GM18858 (cell line): Measurements from ENCODE around the gene NDUFS8.

ENCODE experiments used
- ATAC-seq: cut with Tn5 transposase; IDR thresholded peaks from one replicate; pipeline ENCODE4 v1.9.1; 2021; ENCODE audit not compliant: unreplicated experiment

NDUFS8 gene

DNA sequence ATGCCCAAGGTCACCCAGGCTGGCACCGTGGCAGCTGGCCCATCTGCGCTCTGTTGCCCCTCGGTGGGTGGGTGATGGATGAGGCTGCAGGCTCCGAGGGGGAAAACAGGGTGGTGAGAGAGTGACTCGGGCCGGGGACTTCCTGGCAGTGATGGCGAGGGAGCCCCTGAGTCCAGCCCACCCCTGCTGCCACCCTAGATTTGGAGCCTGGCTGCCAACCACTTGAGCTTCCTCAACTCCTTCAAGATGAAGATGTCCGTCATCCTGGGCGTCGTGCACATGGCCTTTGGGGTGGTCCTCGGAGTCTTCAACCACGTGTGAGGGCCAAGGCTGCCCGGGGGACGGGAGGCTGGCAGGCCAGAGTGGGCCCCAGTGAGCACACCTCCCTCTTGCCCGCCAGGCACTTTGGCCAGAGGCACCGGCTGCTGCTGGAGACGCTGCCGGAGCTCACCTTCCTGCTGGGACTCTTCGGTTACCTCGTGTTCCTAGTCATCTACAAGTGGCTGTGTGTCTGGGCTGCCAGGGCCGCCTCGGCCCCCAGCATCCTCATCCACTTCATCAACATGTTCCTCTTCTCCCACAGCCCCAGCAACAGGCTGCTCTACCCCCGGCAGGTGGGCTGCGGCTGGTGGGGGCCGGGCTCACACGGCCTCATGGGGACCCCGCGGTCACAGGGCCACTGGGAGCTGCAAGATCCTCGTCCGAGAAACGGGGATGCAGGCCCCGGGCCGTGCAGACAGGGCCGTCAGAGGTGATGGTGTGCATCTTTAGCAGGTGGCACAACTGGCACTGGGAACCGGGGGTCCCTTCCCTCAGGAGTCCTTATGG, 18.4 kb downstream of the NDUFS8 start:
- no peak for ATAC-seq

DNA sequence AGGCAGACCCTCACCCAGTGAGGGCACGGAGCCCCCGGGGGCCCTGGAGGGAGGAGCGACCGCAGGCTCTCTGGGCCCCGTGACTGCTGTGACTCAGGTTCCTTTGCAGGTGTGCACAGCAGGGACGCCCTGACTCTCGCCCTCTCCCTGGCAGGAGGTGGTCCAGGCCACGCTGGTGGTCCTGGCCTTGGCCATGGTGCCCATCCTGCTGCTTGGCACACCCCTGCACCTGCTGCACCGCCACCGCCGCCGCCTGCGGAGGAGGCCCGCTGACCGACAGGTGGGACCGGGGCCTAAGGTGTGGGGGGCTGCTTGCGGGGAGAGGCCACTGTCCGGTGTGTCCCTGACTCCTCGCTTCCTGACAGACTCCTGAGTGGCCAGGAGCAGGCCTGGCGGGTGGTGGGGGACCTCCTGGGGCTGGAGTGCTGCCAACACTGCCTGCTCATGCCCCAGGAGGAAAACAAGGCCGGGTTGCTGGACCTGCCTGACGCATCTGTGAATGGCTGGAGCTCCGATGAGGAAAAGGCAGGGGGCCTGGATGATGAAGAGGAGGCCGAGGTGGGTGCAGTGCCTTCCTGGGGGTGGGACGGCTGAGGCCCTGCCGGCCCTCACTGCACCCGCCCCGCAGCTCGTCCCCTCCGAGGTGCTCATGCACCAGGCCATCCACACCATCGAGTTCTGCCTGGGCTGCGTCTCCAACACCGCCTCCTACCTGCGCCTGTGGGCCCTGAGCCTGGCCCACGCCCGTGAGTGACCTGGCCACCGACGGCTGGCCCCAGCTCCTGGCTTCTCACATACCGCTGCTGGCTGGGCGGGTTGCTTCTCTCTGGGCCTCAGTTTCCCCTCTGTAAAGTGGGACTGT, 19.3 kb downstream of the NDUFS8 start:
- no peak for ATAC-seq

DNA sequence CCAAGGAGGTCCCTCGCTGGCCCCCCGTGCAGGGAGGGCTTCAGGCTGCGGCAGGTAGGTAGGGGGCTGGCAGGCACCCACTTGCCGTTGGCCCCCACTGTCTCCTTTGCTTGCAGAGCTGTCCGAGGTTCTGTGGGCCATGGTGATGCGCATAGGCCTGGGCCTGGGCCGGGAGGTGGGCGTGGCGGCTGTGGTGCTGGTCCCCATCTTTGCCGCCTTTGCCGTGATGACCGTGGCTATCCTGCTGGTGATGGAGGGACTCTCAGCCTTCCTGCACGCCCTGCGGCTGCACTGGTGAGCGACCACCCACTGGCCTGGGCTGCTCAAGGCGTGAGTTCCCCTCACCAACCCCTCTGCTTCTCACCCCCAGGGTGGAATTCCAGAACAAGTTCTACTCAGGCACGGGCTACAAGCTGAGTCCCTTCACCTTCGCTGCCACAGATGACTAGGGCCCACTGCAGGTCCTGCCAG, 19.9 kb downstream of the NDUFS8 start:
- ATAC-seq = no peak

DNA sequence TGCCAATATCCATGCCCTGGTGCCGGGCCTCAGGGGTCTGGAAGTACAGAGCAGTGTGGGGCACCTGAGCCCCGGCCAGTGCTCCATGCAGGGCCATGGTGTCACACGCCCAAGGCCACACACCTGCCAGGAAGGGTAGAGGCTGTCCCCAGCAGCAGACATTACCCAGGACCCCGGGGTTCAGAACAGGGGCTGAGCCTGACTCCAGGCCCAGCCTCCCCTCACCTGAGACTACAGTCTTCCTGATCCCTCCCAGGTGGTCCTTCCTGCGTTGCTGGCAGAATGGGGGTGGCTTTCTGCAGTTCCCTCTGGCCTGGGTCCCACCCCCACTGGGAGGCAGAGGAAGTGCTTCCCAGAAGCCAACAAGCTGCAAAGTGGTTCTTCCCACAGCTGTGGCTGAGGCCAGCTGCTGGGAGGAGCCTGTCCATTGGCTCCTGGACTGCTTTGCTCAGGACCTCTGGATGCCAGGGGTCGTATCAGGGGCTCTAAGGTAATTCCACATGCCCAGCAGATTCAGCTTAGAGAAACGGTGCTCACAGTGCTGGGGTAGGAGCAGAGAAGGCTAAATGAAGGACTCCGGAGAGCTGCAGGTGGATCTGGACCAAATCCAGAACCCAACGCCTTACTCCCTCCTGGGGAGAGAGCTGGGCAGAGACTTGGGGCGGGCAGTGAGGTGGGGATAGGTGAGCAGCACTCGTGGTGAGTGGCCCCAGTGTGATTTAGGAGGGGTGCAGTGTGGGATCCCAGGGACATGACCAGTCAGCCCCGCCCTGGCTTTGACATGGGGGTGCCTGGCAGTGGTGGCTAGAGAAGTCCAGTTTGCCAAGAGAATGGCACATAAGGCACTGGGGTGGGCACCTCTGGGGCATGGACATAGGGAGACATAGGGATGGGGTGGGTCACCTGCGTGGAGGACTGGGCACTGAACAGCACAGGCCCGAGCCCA, 21.0 kb downstream of the NDUFS8 start:
- no peak for ATAC-seq

DNA sequence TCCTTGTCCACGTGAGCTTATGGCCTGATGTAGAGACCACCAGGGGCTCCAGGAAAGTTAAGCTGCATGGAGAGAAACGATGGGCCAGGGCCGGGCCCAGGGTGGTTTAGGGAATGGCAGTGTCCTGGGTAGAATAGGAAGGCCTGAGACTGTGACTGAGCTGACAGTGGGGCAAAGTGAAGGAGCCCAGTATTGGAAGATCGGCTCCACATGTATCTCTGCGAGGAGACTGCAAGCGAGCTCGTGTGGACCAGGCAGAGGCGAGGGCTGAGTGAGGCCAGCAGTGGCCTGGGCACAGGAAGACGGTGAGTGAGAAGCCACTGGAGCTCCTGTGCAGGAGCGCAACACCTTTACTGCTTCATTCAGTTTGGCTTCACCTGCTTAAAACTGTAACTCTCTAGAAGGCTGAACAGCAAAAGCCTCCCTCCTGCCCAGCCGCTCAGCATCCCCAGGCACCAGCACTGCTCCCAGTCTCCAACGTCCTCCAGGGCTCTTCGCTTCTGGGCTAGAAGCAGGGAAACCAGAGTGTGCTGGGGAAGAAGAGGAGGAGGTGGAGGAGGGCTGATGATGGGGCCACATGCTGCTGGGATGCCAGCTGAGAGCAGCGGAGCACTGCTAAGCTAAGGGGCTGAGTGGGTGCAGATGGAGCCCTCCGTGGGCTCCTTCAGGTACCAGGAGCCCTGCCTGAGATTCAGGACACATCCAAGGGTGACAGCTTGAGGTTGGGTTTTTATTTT, 21.8 kb downstream of the NDUFS8 start:
- ATAC-seq = no peak

DNA sequence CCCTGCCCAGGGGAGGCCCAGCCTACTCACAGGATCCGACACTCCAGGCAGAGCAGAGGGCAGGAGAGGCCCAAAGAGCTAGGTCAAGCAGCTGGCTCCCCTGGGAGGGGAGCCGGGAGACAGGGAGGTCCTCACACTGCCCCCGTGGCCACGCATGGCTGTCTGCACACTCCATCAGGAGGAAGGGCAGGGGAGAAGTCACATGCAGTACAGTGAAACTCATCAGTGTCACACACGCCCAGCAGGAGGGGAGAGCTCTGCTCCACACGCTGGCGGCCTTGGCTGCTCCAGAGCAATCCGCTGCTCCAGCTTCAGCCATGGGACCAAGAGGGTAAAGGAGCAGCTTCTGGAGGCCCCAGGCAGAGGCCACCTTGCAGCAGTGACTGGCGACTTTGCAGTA, 22.6 kb downstream of the NDUFS8 start:
- ATAC-seq = no peak

DNA sequence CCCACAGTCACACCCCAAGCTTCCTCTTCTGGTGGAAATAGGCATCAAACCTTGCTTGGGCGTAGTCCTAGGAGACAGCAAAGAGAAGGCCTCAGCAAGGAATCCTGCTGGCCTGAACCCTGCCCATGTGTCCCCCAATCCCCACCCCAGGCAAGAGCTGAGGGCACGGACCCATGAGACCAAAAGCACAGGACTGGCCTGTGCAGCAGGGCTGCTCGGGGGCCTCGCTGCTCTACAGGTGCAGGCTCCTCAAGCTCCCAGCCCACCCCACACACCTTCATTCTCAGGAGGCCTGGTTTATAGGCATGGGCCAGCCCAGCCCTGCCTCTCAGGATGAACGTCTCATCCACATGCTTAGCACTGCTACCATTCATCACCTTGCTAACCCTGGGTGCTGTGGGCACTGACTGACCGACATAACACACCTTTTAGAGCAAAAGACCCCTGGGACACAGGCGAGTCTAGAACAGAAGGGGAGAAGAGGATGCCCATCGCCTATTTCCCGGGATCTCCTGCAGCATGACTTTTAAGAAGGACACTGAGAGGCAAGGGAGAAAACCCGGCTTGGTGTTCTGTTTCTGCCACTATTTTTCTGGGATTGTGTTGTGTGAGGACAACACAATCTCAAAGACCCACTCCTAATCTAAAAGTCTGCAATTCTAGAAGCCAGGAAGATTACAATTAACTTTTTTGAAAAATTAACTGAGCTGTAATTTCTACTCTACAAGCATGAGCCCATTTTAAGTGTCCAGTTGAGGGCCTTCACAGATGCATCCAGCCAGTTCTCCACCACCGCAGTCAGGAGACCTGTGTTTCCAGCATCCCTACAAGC, 23.7 kb downstream of the NDUFS8 start:
- no peak for ATAC-seq

DNA sequence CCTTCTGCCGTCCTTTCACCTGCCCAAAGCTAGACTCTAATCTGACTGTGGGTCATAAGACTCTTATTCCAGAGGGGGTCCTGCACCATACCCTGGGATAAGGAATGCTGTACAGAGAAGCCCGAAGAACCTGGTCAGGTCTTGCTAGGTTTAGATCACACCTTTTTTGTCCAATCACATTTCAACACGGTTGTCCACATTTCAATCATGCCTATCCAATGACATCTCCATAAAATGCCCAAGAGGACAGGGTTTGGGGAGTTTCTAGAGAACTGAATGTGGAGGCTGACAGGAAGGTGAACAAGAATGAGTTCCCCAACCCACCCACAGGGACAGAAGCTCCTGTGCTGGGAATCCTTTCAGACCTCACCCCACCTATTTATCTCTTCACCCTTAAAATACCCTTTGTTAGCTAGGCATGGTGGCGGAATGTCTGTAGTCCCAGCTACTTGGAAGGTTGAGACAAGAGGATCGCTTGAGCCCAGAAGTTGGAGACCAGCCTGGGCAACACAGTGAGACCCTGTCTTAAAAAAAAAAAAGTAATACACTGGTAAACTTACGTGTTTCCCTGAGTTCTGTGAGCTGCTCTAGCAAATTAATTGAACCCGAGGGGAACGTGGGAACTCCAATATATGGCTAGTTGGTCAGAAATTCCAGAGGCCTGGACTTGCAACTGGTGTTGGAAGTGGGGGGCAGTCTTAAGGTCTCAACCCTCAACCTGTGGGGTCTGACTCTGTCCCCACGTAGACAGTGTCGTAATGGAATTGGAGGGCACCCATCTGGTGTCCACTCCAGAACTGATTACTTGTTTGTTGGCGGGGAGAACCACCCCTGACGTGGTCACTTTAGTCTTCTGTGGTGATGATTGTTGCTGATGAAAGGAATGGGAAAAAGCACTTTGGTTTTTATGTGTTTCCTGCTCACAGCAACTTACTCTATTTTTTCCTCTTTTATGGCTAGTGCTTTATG, 26.1 kb downstream of the NDUFS8 start:
- no peak for ATAC-seq

DNA sequence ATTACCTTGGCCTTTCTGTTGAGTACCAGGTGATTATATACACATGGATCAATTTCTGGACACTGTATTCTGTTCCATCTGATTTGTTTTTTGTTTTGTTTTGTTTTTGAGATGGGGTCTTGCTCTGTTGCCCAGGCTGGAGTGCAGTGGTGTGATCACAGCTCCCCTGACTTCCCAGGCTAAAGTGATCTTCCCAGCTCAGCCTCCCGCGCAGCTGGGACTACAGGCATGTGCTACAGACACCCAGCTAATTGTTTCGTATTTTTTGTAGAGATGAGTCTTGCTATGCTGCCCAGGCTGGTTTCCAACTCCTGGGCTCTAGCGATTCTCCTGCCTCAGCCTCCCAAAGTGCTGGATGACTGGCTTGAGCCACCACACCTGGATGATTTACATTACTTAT, 27.3 kb downstream of the NDUFS8 start:
- ATAC-seq = no peak

DNA sequence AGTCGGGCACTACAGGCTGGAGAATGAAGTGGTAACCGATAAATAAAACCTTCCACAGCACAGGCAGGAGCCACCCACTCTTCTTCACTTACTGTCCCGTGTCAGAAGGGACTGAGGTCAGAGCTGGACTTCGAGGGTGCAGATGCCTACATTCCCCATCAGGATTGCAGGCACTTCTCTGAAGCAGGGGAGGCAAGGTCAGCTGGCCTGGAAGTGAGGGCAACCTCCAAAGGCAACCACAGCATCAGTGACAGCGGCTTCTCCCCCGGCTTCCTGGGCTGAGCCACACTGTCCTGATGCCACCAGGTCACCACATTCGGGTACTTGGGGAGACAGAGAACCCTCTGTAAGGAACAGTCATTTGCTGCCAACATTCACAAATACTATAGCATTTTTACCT, 31.0 kb downstream of the NDUFS8 start:
- ATAC-seq = no peak

DNA sequence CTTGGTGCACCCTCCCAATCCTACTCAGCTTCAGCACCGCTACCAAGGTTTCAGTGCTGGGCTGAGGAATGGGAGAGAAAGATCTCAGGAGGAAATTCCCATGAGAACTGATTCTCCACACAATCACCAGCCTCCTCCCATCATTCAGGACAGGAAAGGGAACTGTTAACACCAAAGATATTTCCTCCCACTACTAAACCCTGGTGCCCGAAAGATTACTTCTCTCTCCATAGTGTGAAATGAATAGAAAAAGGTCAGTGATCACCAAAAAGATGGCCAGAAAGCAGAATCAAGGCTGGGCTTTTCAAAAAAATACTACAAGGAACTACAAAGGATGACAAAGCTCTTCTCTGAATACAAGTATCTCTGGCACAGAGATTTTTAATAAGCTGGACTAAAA, 34.4 kb downstream of the NDUFS8 start:
- no peak for ATAC-seq

DNA sequence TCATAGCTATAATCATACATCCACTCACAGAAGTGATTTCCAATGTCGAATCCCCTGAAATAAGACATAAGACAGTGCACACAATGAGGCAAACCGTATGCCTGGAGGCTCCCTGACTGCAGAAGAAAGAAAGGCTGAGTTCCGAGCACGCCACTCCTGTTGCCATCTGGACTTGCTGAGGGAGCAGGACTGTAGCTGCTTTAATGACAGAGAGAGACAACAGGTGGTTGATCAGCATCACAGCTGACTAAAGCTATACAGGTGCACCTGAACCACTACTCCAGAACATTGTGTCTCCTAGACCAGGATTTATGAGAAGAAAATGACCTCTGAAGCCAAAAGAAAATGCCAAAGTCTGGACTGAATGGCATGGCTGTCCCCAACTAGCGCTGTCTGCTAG, 35.4 kb downstream of the NDUFS8 start:
- no peak for ATAC-seq

DNA sequence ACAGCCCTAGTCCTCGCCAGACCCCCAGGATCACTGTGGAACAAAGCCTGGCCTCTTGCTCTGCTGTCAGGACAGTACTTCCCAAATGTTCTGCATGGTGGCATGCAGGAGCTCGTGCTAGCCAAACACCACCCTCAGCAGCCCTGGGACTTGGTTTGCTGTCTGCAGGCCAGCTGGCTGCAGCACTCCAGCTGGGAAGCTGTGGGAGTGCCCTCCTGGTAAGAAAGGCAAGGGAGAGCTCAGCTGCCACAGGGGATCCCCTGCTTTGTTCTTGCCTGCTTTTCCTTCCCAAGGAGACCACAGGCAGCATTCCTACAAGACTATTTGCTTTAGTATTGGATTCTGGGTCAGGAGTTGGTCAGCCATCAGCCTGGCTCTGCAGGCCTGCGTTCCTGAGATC, 36.3 kb downstream of the NDUFS8 start:
- ATAC-seq = no peak

DNA sequence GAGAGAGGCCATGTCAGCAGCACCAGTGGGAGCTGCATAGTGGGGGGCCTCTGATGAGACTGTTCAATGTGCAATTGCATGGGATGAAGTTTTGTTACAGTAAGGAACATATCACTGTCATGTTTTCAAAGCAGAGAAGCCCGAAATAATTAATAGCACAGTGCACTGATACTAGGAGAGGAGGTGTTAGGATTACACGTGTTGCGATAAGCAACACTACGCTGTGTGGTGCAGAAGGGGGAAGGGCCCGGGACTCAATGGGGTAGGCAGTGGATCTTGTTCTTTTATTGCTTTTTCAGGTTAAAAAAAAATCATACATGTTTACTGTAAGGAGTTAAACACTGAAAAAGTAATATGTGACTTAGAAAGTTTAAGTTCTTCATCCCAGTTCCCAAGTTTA, 37.5 kb downstream of the NDUFS8 start:
- no peak for ATAC-seq

DNA sequence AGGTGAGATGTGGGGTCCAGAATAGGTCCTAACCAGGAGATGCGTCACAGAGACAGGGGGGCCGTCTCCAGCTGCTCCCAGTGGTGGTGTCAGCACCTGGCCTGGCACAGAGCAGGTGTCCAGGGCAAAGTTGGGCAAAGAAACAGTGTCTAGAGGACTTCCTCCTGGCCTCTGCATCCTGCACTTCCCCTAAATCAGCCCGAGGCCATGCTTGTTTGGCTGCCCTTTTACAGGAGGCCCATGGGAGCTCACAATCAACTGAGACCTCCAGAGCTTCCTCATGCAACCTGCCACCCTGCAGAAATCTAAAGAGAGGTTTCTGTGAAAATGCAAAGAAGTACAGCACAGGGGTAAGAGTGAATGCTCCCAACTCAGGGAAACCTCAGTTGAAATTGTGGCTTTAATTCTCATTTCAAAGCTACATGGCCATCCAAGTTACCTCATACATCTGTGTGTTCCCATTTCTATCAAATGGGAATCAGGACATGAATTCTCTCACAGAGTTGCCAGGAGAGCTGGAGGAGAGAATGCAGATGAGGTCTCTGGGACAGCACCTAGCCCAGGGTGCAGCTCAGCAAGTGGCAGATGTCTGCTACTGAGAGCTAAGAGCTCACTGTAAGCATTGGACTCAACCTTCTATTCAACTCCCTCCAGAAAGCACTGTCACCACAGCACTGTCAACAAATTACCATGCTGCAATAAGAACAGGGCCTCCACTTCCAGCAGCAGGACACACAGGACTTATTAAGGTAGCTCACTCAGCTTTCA, 41.0 kb downstream of the NDUFS8 start:
- no peak for ATAC-seq

DNA sequence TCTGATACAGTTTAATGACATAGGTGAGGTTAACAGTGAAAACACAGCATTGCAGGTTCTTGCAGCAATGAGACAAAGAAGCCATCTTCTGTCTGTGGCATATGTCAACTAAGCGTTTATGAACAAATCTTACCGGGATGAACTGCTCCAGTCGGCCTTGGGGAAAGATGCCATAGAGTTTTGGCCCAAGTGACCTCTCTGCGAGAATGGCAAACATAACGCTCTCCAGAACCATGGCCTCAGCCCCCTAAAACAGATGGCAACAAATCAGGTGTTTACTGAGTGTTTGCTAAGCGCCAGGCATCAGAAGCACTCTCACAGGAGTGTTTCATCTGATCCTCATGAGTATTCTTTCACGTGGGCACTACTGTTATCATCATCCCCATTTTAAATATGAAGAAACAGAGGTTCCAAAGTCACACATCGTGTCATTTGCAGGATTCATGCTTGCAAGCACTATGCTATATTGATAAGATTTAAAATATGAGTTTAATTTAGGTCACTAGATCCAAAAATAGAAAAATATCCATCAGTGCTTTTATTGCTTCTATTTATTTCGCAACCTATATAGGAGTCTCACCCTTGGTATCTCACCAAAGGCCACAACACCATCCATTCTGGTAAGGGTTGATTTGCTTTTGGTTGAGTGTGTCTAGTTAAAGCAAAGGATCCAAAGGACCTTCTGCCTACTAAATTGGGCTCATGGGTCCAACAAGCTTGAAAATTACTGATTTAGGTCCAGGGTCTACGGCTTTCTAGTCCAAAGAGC, 44.3 kb downstream of the NDUFS8 start:
- ATAC-seq = no peak
